Measurements from ENCODE around the gene CASP10.

DNA sequence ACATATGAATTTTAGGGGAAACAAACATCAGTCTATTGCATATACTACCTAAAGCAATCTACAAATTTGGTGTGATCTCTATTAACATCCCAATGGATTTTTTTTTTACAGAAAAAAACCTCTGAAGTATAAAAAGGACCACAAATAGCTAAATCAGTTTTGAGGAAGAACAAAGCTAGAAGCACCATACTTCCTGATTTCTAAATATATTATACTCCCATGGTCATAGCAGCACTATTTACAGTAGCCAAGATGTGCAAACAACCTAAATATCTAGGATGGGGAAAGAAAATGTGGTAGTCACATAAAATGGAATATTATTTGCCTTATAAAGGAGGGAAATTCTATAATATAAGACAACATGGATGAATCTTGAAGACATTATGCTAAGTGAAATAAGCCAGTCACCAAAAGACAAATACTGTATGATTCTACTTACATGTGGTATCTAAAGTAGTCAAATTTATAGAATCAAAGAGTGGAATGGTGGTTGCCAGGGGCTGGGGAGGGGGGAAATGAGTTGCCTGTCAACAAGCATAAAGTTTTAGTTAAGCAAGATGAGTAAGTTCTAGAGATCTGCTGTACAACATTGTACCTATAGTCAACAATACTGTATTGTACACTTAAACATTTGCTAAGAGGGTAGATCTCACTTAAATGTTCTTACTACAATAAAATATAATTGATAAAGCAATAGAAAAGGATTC is 59.8 kb downstream of the CASP10 start:
- TF ChIP-seq ZNF704 (CRISPR knock-in tag; IDR thresholded peaks at IDR 0.05; ENCODE audit: borderline replicate concordance) (no peak), ZC3H4 (CRISPR knock-in tag; IDR thresholded peaks at IDR 0.05; ENCODE audit: borderline replicate concordance) (no peak), NR3C1 (CRISPR knock-in tag; IDR thresholded peaks at IDR 0.05) (no peak), SIN3A (IDR thresholded peaks at IDR 0.05; ENCODE audit: borderline replicate concordance, low read depth, low read length) (no peak)
- TF ChIP-seq, protein P1, sequence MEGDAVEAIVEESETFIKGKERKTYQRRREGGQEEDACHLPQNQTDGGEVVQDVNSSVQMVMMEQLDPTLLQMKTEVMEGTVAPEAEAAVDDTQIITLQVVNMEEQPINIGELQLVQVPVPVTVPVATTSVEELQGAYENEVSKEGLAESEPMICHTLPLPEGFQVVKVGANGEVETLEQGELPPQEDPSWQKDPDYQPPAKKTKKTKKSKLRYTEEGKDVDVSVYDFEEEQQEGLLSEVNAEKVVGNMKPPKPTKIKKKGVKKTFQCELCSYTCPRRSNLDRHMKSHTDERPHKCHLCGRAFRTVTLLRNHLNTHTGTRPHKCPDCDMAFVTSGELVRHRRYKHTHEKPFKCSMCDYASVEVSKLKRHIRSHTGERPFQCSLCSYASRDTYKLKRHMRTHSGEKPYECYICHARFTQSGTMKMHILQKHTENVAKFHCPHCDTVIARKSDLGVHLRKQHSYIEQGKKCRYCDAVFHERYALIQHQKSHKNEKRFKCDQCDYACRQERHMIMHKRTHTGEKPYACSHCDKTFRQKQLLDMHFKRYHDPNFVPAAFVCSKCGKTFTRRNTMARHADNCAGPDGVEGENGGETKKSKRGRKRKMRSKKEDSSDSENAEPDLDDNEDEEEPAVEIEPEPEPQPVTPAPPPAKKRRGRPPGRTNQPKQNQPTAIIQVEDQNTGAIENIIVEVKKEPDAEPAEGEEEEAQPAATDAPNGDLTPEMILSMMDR (CRISPR knock-in tag; IDR thresholded peaks at IDR 0.05) = no peak

Data from HepG2 (cell line).